A673 (cell line): ENCODE data around the gene UNC79. TPM values are rescaled to one million over a fixed set of nuclear protein-coding genes. Genes with fewer than 3 reads are reported as not detected.
"Not testable (repeated sequence)": the region's sequence is repeated elsewhere in the genome, so short reads cannot be mapped to it uniquely, and the experiment has no call there.

Experiments
- BruUV-seq: library from RNA; stranded (reverse); fragments of 400-500 nt; replicated peaks from 2 replicates; lab custom pipeline; 2021; lab: Mats Ljungman, UMichigan
- CTCF ChIA-PET: fragments of 300-600 bp; sonication (Branson Sonifier 250); formaldehyde crosslinking; loops from one replicate; lab custom pipeline; 2022; ENCODE audit warnings: antibody characterized with exemption; lab: Charles Lee
- POLR2A ChIA-PET: fragments of 300-600 bp; sonication (Branson Sonifier 250); formaldehyde crosslinking; loops from one replicate; lab custom pipeline; 2022; ENCODE audit warnings: antibody characterized with exemption; ENCODE audit not compliant: low non-redundant PET; lab: Charles Lee
- DNase-seq: peaks from one replicate; pipeline ENCODE4 v3.0.0-alpha.2; 2015; ENCODE audit warnings: low spot score
- H3K27ac ChIP-seq: fragments of 200-600 bp; sonication (generic); 2 replicates; pipeline ENCODE4 v1.5.1; 2016; ENCODE audit warnings: mixed run types, low read depth, mild to moderate bottlenecking, mixed read lengths, antibody characterized with exemption, low read length; ENCODE audit not compliant: poor library complexity, severe bottlenecking
- H3K27me3 ChIP-seq: fragments of 200-600 bp; sonication (generic); replicated peaks from 2 replicates; pipeline ENCODE4 v1.6.1; 2017; ENCODE audit warnings: mixed run types, low read depth, mild to moderate bottlenecking, mixed read lengths, antibody characterized with exemption, low read length; ENCODE audit not compliant: insufficient read depth, poor library complexity
- H3K36me3 ChIP-seq: fragments of 200-600 bp; sonication (generic); 2 replicates; pipeline ENCODE4 v1.6.1; 2016; ENCODE audit warnings: mixed run types, mild to moderate bottlenecking, mixed read lengths, antibody characterized with exemption, low read length; ENCODE audit not compliant: insufficient read depth, poor library complexity, severe bottlenecking
- H3K4me1 ChIP-seq: fragments of 200-600 bp; sonication (generic); 2 replicates; pipeline ENCODE4 v1.6.1; 2017; ENCODE audit warnings: mixed run types, mild to moderate bottlenecking, mixed read lengths, antibody characterized with exemption, low read length; ENCODE audit not compliant: insufficient read depth, poor library complexity, severe bottlenecking
- H3K4me3 ChIP-seq: fragments of 200-600 bp; sonication (generic); 2 replicates; pipeline ENCODE4 v1.5.1; 2016; ENCODE audit warnings: low read depth, mixed run types, mild to moderate bottlenecking, mixed read lengths, low read length; ENCODE audit not compliant: poor library complexity, severe bottlenecking
- H3K9me3 ChIP-seq: fragments of 200-600 bp; sonication (generic); 2 replicates; pipeline ENCODE4 v1.6.1; 2016; ENCODE audit warnings: mixed run types, low read depth, mild to moderate bottlenecking, mixed read lengths, antibody characterized with exemption, low read length; ENCODE audit not compliant: poor library complexity, severe bottlenecking
- EZH2 ChIP-seq: fragments of 200-600 bp; sonication (generic); IDR thresholded peaks from 2 replicates; pipeline ENCODE4 v1.6.1; 2017; ENCODE audit warnings: borderline replicate concordance, low read depth, mild to moderate bottlenecking, mixed read lengths, antibody characterized with exemption, low read length; ENCODE audit not compliant: poor library complexity, severe bottlenecking
- intact Hi-C: fragments of 100-400 bp; cut with micrococcal nuclease; formaldehyde crosslinking; loops from one replicate; pipeline ENCODE4 v1.10.0; 2022; ENCODE audit not compliant: unreplicated experiment
- total RNA-seq: library from RNA; stranded (reverse); gene quantifications from 2 replicates; pipeline ENCODE4 v1.2.3, GENCODE V29; 2021
- TF ChIP-seq, protein P1 (sequence below): fragments of 300-800, 200-600 bp; sonication (generic); conservative IDR thresholded peaks from 2 replicates; pipeline ENCODE4 v1.5.1; 2017; ENCODE audit warnings: low read depth, mild to moderate bottlenecking, antibody characterized with exemption, low read length, moderate library complexity, mixed read lengths

UNC79 gene
- total RNA-seq, 1 experiment from 2014 or later = 0.15 TPM

- no TSS peak for BruUV-seq
- ChIA-PET POLR2A (no interaction called here), CTCF (no interaction called here)
- H3K27me3 ChIP-seq = no peaks in the 10 kb centered on the region
- no peaks in the 10 kb centered on the region for H3K36me3 ChIP-seq
- intact Hi-C loops = no loop called here
- no peak overlapping the region for H3K4me3 ChIP-seq
- no peaks in the 10 kb centered on the region for H3K4me1 ChIP-seq
- peak; percentile 27 for DNase-seq
- TF ChIP-seq, protein P1, sequence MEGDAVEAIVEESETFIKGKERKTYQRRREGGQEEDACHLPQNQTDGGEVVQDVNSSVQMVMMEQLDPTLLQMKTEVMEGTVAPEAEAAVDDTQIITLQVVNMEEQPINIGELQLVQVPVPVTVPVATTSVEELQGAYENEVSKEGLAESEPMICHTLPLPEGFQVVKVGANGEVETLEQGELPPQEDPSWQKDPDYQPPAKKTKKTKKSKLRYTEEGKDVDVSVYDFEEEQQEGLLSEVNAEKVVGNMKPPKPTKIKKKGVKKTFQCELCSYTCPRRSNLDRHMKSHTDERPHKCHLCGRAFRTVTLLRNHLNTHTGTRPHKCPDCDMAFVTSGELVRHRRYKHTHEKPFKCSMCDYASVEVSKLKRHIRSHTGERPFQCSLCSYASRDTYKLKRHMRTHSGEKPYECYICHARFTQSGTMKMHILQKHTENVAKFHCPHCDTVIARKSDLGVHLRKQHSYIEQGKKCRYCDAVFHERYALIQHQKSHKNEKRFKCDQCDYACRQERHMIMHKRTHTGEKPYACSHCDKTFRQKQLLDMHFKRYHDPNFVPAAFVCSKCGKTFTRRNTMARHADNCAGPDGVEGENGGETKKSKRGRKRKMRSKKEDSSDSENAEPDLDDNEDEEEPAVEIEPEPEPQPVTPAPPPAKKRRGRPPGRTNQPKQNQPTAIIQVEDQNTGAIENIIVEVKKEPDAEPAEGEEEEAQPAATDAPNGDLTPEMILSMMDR = no peak
- TF ChIP-seq EZH2 = no peak
- peaks cover 4% of the 10 kb centered on the region for H3K9me3 ChIP-seq
- no peak overlapping the region for H3K27ac ChIP-seq
Measured at GRCh38 chr14:93493054-93493453, 62.3 kb downstream of the UNC79 start.

GRCh38 chr14:93493622-93494021 lies 62.9 kb downstream of the UNC79 start:
- H3K4me1 ChIP-seq, H3K4me3 ChIP-seq, intact Hi-C loops, DNase-seq, BruUV-seq, H3K9me3 ChIP-seq, H3K27ac ChIP-seq, CTCF ChIA-PET, POLR2A ChIA-PET, H3K27me3 ChIP-seq, H3K36me3 ChIP-seq: not testable (repeated sequence)

GRCh38 chr14:93496856-93497741 lies 66.4 kb downstream of the UNC79 start:
- Histone ChIP-seq H3K27me3 (no peaks in the 10 kb centered on the region), H3K9me3 (no peaks in the 10 kb centered on the region), H3K27ac (no peak overlapping the region), H3K4me1 (no peaks in the 10 kb centered on the region), H3K4me3 (no peak overlapping the region), H3K36me3 (no peaks in the 10 kb centered on the region)
- TF ChIP-seq EZH2 = no peak
- TF ChIP-seq, protein P1 = no peak
- CTCF ChIA-PET = no interaction called here
- BruUV-seq = no TSS peak
- intact Hi-C loops = no loop called here
- peak; percentile 23 for DNase-seq
- POLR2A ChIA-PET = no interaction called here

DNA sequence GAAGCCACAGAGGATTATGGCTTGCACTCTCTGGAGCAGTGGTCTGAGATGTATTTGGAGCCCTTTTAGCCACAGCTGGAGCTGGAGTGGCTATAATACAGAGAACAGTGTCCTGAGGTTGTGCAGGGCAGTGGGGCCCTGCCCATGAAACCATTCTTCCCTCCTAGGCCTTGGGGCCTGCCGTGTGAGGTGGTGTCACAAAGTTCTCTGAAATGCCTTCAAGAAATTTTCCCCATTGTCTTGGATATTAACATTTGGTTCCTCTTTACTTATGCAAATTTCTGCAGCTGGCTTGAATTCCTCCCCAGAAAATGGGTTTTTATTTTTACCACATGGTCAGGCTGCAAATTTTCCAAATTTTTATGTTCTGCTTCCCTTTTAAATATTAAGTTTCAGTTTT lies 79.3 kb downstream of the UNC79 start:
- Histone ChIP-seq H3K9me3 (no peaks in the 10 kb centered on the region), H3K36me3 (no peaks in the 10 kb centered on the region), H3K27me3 (no peaks in the 10 kb centered on the region), H3K27ac (no peak overlapping the region), H3K4me3 (no peak overlapping the region), H3K4me1 (no peaks in the 10 kb centered on the region)
- POLR2A ChIA-PET = no interaction called here
- BruUV-seq = no TSS peak
- intact Hi-C loops = no loop called here
- DNase-seq = no peak
- CTCF ChIA-PET = no interaction called here
- TF ChIP-seq, protein P1 = no peak
- TF ChIP-seq EZH2 = no peak
